Cardiac muscle cell (in vitro differentiated cells and primary cell): ENCODE measurements around the gene IRX2. TPM values are rescaled to one million over a fixed set of nuclear protein-coding genes. Genes with fewer than 3 reads are reported as not detected.

Experiments
- DNase-seq, 2 donors: peaks; one replicate each; pipeline versions ENCODE4 v3.0.0 to v3.0.0-alpha.2; 2010 to 2017; ENCODE audit warnings: low read depth in 1 of 2, low spot score in 1 of 2
- H3K27ac ChIP-seq: fragments of 200-600 bp; sonication (generic); 2 replicates; pipeline ENCODE4 v1.5.1; 2016
- H3K27me3 ChIP-seq: fragments of 200-600 bp; sonication (generic); 2 replicates; pipeline ENCODE4 v1.6.0; 2016; ENCODE audit warnings: control low read depth
- H3K36me3 ChIP-seq: fragments of 200-600 bp; sonication (generic); 2 replicates; pipeline ENCODE4 v1.5.1; 2016; ENCODE audit warnings: control low read depth
- H3K4me1 ChIP-seq: fragments of 200-600 bp; sonication (generic); 2 replicates; pipeline ENCODE4 v1.8.1; 2017; ENCODE audit warnings: low read depth, mild to moderate bottlenecking, mixed run types
- H3K4me3 ChIP-seq: fragments of 200-600 bp; sonication (generic); 2 replicates; pipeline ENCODE4 v1.5.1; 2016; ENCODE audit warnings: mild to moderate bottlenecking
- H3K9me3 ChIP-seq: fragments of 200-600 bp; sonication (generic); 2 replicates; pipeline ENCODE4 v1.5.1; 2017; ENCODE audit warnings: low read depth, mild to moderate bottlenecking, control low read depth
- polyA plus RNA-seq: library from polyadenylated mRNA; unstranded; fragments of >200 nt; fragmentation: Nextera tagmentation; extraction: Ambion mirVana; gene quantifications from 2 replicates; pipeline ENCODE4 v1.2.1, GENCODE V29; 2016
- total RNA-seq: library from RNA; depleted of rRNA; stranded (reverse); fragments of >200 nt; gene quantifications from 2 replicates; pipeline ENCODE4 v1.2.3, GENCODE V29; 2016
- TF ChIP-seq, protein P1 (sequence below): IDR thresholded peaks from 2 replicates; pipeline ENCODE4 v1.5.1; 2012; ENCODE audit warnings: low read depth, mild to moderate bottlenecking, low read length

IRX2 gene
- total and polyA plus RNA-seq, 2 experiments from 2014 or later, result 55.2 to 122 TPM

DNA sequence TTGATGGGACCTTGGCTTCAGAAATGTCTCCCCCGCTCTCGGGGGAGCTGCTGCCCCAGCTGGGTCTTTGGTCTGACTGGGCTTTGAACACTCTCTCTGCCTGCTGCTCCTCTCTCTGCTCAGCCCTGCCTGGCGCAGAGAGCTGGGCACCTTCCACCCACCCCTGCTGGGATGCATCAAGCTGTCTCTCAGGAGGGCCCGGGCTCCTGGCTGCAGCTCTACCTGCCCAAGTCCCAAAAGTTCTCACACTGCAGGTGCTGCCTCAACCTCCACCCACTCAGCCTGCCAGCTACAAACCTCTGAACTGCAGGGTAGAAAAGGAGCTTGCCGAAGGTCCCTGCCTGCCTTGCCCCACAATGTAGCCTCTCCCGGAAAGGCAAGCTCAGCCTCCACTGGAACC lies 36.7 kb downstream of the IRX2 start:
- DNase-seq, result no peak
- no peaks in the 10 kb centered on the region for H3K4me1 ChIP-seq
- H3K36me3 ChIP-seq, result no peaks in the 10 kb centered on the region
- TF ChIP-seq, protein P1, sequence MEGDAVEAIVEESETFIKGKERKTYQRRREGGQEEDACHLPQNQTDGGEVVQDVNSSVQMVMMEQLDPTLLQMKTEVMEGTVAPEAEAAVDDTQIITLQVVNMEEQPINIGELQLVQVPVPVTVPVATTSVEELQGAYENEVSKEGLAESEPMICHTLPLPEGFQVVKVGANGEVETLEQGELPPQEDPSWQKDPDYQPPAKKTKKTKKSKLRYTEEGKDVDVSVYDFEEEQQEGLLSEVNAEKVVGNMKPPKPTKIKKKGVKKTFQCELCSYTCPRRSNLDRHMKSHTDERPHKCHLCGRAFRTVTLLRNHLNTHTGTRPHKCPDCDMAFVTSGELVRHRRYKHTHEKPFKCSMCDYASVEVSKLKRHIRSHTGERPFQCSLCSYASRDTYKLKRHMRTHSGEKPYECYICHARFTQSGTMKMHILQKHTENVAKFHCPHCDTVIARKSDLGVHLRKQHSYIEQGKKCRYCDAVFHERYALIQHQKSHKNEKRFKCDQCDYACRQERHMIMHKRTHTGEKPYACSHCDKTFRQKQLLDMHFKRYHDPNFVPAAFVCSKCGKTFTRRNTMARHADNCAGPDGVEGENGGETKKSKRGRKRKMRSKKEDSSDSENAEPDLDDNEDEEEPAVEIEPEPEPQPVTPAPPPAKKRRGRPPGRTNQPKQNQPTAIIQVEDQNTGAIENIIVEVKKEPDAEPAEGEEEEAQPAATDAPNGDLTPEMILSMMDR, result no peak
- no peaks in the 10 kb centered on the region for H3K27me3 ChIP-seq
- no peak overlapping the region for H3K4me3 ChIP-seq
- H3K27ac ChIP-seq, result no peak overlapping the region
- no peaks in the 10 kb centered on the region for H3K9me3 ChIP-seq

DNA sequence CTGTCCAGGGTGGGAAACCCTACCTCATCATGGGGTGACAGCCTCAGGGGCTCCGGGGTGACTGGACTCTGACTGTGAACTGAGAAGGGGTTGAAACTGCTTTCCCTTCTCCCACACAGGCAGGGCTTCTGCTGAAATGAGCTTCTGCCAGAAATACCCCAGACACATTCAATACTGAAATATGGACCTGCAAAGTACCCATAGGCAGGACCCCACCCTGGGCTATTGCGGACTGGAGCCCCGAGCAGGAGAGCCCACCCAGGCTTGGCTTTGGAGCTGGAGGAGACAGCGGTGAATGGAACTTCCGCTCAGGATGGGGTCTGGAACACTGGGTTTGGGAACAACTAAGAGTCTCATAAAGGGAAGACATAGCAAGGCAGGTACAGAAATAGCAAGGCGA lies 37.5 kb downstream of the IRX2 start:
- TF ChIP-seq, protein P1, result no peak
- no peaks in the 10 kb centered on the region for H3K9me3 ChIP-seq
- no peak overlapping the region for H3K27ac ChIP-seq
- no peaks in the 10 kb centered on the region for H3K4me1 ChIP-seq
- H3K36me3 ChIP-seq, result no peaks in the 10 kb centered on the region
- H3K4me3 ChIP-seq, result no peak overlapping the region
- no peaks in the 10 kb centered on the region for H3K27me3 ChIP-seq
- no peak for DNase-seq

DNA sequence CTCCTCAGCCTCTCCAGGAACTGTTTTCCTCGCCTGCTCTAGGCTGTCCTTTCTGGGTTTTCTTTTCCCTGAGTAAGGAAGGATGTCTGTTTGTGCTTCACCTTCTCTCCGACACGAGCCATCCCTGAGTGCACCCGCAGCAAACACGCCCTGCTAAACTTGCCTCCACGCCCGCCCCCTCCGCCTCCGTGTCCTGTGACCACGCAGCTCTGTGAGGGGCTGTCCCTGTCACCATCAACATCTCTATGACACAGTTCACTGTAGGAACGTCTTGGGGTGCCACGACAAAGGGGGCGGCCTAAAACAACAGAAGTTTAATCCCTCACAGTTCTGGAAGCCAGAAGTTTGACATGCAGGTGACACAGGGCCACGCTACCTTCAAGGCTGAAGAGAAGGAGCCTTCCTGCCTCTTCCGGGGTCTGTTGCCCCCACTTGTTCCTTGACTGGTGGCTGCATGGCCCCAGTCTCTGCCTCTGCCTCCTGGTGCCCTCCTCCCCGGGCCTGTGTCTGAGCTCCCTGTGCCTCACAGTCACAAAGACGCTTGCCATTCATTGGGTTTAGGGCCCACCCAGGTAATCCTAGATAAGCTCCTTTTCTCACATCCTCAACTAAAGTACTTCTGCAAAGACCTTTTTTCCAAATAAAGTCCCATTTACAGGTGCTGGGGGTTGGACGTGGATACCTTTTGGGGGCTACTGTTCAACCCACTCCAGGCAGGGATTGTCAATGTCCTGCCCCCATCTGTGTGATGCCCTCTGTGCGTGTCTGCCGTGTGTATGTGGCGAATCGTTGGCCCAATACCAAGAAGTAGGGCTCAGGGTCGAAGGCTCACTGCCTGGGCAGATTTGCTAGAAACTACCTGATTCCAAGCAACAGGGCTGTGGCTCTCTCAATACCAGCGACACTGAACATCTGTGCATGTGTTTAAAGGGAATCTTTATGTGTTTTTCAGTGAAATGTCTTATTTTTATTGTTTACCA lies 39.7 kb downstream of the IRX2 start:
- H3K27ac ChIP-seq, result no peak overlapping the region
- no peaks in the 10 kb centered on the region for H3K36me3 ChIP-seq
- TF ChIP-seq, protein P1, result no peak
- no peaks in the 10 kb centered on the region for H3K27me3 ChIP-seq
- H3K4me3 ChIP-seq, result no peak overlapping the region
- no peaks in the 10 kb centered on the region for H3K9me3 ChIP-seq
- H3K4me1 ChIP-seq, result no peaks in the 10 kb centered on the region
- DNase-seq, result no peak

DNA sequence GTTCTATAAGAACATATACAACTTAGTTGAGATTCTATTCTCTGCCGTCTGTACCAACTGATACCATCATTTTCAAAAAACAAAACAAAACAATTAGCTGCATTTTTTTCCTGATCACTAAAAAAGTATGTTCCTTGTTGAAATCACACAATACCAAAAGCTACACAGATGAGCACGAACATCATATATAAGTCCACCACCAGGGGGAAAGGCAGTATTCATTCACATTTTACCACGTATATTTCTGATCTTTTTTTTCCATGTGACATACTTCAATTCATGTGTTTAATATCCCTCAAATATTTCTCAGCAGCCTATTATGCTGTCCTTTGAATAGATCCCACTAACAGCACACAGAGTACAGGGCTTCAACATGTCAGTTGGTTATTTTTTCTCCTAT lies 40.6 kb downstream of the IRX2 start:
- H3K9me3 ChIP-seq, result no peaks in the 10 kb centered on the region
- H3K27me3 ChIP-seq, result no peaks in the 10 kb centered on the region
- no peak overlapping the region for H3K27ac ChIP-seq
- H3K4me3 ChIP-seq, result no peak overlapping the region
- H3K4me1 ChIP-seq, result no peaks in the 10 kb centered on the region
- H3K36me3 ChIP-seq, result no peaks in the 10 kb centered on the region
- TF ChIP-seq, protein P1, result no peak
- DNase-seq, result no peak

DNA sequence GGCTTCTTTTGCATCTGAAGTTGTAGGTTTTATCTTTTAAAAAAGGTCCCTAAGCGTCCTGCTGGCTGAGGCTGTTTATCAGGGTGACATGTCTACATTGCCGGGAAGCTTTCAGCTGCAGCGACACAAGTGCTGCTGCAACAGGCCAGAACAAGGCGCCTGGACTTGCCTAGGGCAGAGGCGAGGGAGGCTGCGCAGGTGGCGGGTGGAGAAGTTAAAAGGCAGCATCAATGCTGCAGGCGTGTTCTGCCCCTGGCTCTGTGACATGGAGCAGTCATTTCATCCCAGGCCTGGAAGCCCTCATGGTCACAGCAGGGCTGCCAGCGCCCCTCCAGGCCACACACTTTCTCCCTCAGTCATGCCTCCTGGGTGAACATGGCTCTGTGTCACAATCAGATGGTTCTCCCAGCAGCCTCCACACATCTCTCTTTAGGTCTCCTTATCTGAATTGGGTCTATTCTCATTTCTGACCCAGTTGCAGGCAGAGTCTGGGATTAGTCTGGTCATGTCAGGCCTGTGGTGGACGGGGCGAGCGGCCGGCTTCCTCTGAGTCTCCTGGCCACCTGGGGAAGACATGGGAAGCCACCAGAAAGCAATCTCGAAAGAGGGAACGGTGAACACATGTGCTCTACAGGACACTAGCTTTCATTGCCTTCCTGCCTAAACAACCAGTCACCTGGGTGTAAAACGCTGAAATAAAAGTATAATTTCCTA lies 41.3 kb downstream of the IRX2 start:
- no peaks in the 10 kb centered on the region for H3K36me3 ChIP-seq

More for the DNA sequence above, 41.3 kb downstream of the IRX2 start:
- H3K27ac ChIP-seq, result no peak overlapping the region
- H3K9me3 ChIP-seq, result no peaks in the 10 kb centered on the region
- H3K4me1 ChIP-seq, result no peaks in the 10 kb centered on the region
- TF ChIP-seq, protein P1, result no peak
- H3K27me3 ChIP-seq, result no peaks in the 10 kb centered on the region
- DNase-seq, result no peak
- no peak overlapping the region for H3K4me3 ChIP-seq
